Lung (tissue), 12 donors: ENCODE data around the gene TMEM37. TPM values are rescaled to one million over a fixed set of nuclear protein-coding genes. Genes with fewer than 3 reads are reported as not detected.

ENCODE experiments used
- ATAC-seq: fragments of 200-7000 bp; cut with Tn5 transposase; one replicate; pipeline ENCODE4 v1.9.1; 2020; ENCODE audit warnings: moderate number of reproducible peaks; ENCODE audit not compliant: insufficient read depth, low FRiP score
- DNase-seq, 3 donors: peaks; one replicate each; pipeline ENCODE4 v3.0.0-alpha.2; 2013 to 2017
- H3K27ac ChIP-seq, 2 donors: one replicate each; pipeline ENCODE4 v1.5.1; 2013; ENCODE audit warnings: mild to moderate bottlenecking in 2 of 2, moderate library complexity in 2 of 2, control low read depth in 1 of 2, inconsistent platforms in 1 of 2, low read depth in 1 of 2, low read length in 1 of 2
- H3K27me3 ChIP-seq, 3 donors: one replicate each; pipeline ENCODE4 v1.5.1; 2013; ENCODE audit warnings: low read length in 2 of 3; ENCODE audit not compliant: control insufficient read depth in 3 of 3, insufficient read depth in 3 of 3
- H3K36me3 ChIP-seq, 4 donors: one replicate each; pipeline ENCODE4 v1.5.1; 2013; ENCODE audit warnings: low read length in 4 of 4, mild to moderate bottlenecking in 1 of 4, moderate library complexity in 1 of 4; ENCODE audit not compliant: control insufficient read depth in 4 of 4, insufficient read depth in 4 of 4
- H3K4me1 ChIP-seq, 5 donors: one replicate each; pipeline ENCODE4 v1.5.1; 2013; ENCODE audit warnings: low read length in 5 of 5, mild to moderate bottlenecking in 2 of 5, moderate library complexity in 1 of 5; ENCODE audit not compliant: control insufficient read depth in 5 of 5, insufficient read depth in 5 of 5
- H3K4me3 ChIP-seq: one replicate; pipeline ENCODE4 v1.5.1; 2013; ENCODE audit warnings: mild to moderate bottlenecking, control low read depth, moderate library complexity
- H3K9ac ChIP-seq, 2 donors: one replicate each; pipeline ENCODE4 v1.5.1; 2013; ENCODE audit warnings: low read length in 2 of 2, control low read depth in 1 of 2; ENCODE audit not compliant: insufficient read depth in 1 of 2
- H3K9me3 ChIP-seq, 4 donors: one replicate each; pipeline ENCODE4 v1.5.1; 2013; ENCODE audit warnings: low read length in 3 of 4, mild to moderate bottlenecking in 1 of 4, moderate library complexity in 1 of 4; ENCODE audit not compliant: control insufficient read depth in 4 of 4, insufficient read depth in 3 of 4
- WGBS, 2 donors: extraction: QIAGEN DNeasy Blood & Tissue Kit; methylation state at CpG; one replicate each; pipeline ENCODE4 v1.1.7; 2013; 5-methylcytosine and 5-hydroxymethylcytosine counted together
- polyA plus RNA-seq, 2 donors: library from polyadenylated mRNA; stranded (reverse); fragments of 200-250 nt; gene quantifications; one replicate each; pipeline ENCODE4 v1.2.1, GENCODE V29; 2013
- total RNA-seq, 2 donors: library from RNA; depleted of rRNA in 1 of 2; stranded (reverse); fragments of >200 nt in 1 of 2; gene quantifications; one replicate each; pipeline ENCODE4 v1.2.1, GENCODE V29; 2014 to 2021
- TF ChIP-seq, protein P1 (sequence below): IDR thresholded peaks from 2 replicates; pipeline ENCODE4 v1.5.1; 2012; ENCODE audit warnings: mild to moderate bottlenecking; ENCODE audit errors: control extremely low read depth, extremely low read depth
- donor health status: control.
- donor health status: control.
- donor health status: Bipolar disorder and iron deficiency.
- donor health status: healthy.
- donor health status: DM: yes; HTN: yes; CAD: no.

The TMEM37 gene
- total and polyA plus RNA-seq, 4 donors, result 9.9 to 14.3 (median 12.1) TPM

GRCh38 chr2:119431976-119432850 is 559 bp downstream of the TMEM37 start:
- WGBS, 2 donors, result 4% methylated on average over 52 to 53 of the region's 53 CpGs
- H3K4me1 ChIP-seq, result peaks cover 0 to 42% (median 7%) of the 10 kb centered on the region in 5 donors
- TF ChIP-seq, protein P1, sequence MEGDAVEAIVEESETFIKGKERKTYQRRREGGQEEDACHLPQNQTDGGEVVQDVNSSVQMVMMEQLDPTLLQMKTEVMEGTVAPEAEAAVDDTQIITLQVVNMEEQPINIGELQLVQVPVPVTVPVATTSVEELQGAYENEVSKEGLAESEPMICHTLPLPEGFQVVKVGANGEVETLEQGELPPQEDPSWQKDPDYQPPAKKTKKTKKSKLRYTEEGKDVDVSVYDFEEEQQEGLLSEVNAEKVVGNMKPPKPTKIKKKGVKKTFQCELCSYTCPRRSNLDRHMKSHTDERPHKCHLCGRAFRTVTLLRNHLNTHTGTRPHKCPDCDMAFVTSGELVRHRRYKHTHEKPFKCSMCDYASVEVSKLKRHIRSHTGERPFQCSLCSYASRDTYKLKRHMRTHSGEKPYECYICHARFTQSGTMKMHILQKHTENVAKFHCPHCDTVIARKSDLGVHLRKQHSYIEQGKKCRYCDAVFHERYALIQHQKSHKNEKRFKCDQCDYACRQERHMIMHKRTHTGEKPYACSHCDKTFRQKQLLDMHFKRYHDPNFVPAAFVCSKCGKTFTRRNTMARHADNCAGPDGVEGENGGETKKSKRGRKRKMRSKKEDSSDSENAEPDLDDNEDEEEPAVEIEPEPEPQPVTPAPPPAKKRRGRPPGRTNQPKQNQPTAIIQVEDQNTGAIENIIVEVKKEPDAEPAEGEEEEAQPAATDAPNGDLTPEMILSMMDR, result no peak
- ATAC-seq (peak; percentile 28), DNase-seq (peak; percentile 55 to 65 (median 65))
- peaks cover 0 to 4% (median 0%) of the 10 kb centered on the region in 4 donors for H3K36me3 ChIP-seq
- no peaks in the 10 kb centered on the region for H3K27me3 ChIP-seq
- peak overlapping the region; percentile 16 to 50 for H3K9ac ChIP-seq
- H3K4me3 ChIP-seq, result peak overlapping the region; percentile 34
- H3K9me3 ChIP-seq, result no peaks in the 10 kb centered on the region
- peak overlapping the region in 1 of 2 donors; percentile 19 for H3K27ac ChIP-seq

- TF ChIP-seq, protein P1, result no peak
- H3K4me1 ChIP-seq, result peaks cover 0 to 36% (median 7%) of the 10 kb centered on the region in 5 donors
- ATAC-seq, result no peak
- H3K9ac ChIP-seq, result no peak overlapping the region
- H3K27ac ChIP-seq, result peak overlapping the region in 1 of 2 donors; percentile 19
- 82 to 88% methylated on average over 17 of the region's 17 CpGs for WGBS, 2 donors
- H3K9me3 ChIP-seq, result no peaks in the 10 kb centered on the region
- H3K36me3 ChIP-seq, result peaks cover 0 to 5% (median 0%) of the 10 kb centered on the region in 4 donors
- no peaks in the 10 kb centered on the region for H3K27me3 ChIP-seq
- H3K4me3 ChIP-seq, result peak overlapping the region; percentile 34
- no peak for DNase-seq
Measured at GRCh38 chr2:119432851-119433522, 1.3 kb downstream of the TMEM37 start.

GRCh38 chr2:119433636-119434327 is 2.1 kb downstream of the TMEM37 start:
- DNase-seq (no peak), ATAC-seq (no peak)
- 70 to 75% methylated on average over 10 of the region's 10 CpGs for WGBS, 2 donors
- peak overlapping the region in 1 of 2 donors; percentile 18 for H3K27ac ChIP-seq
- H3K4me1 ChIP-seq, result peaks cover 0 to 36% (median 7%) of the 10 kb centered on the region in 5 donors
- TF ChIP-seq, protein P1, result no peak
- no peak overlapping the region for H3K4me3 ChIP-seq
- H3K27me3 ChIP-seq, result no peaks in the 10 kb centered on the region
- no peaks in the 10 kb centered on the region for H3K9me3 ChIP-seq
- peaks cover 0 to 8% (median 2%) of the 10 kb centered on the region in 4 donors for H3K36me3 ChIP-seq
- no peak overlapping the region for H3K9ac ChIP-seq
